T-helper 22 cell (primary cell): Measurements from ENCODE around the gene HSD11B2.
"Not testable (repeated sequence)": the region's sequence is repeated elsewhere in the genome, so short reads cannot be mapped to it uniquely, and the experiment has no call there.

Source experiments
- DNase-seq: peaks from one replicate; pipeline ENCODE4 v3.0.0-alpha.2; 2020; ENCODE audit warnings: low read depth

HSD11B2 gene

GRCh38 chr16:67415421-67415820 is 15.5 kb upstream of the HSD11B2 start:
- not testable (repeated sequence) for DNase-seq

- no peak for DNase-seq
Measured at GRCh38 chr16:67415872-67416793, 14.8 kb upstream of the HSD11B2 start, which contains the start of gene ZDHHC1. Gene ZDHHC1 (minus strand): TSS chr16:67416477. CDS start chr16:67407775, 8,702 bp downstream.

- no peak for DNase-seq
Measured at GRCh38 chr16:67417333-67418061, 13.4 kb upstream of the HSD11B2 start.

- no peak for DNase-seq
Measured at GRCh38 chr16:67419502-67419901, 11.4 kb upstream of the HSD11B2 start.

GRCh38 chr16:67419931-67420330 is 11.0 kb upstream of the HSD11B2 start:
- DNase-seq = no peak

- no peak for DNase-seq
Measured at GRCh38 chr16:67421030-67421429, 9.9 kb upstream of the HSD11B2 start.

- no peak for DNase-seq
Measured at GRCh38 chr16:67423015-67423414, 7.9 kb upstream of the HSD11B2 start.

GRCh38 chr16:67423611-67424260 is 7.2 kb upstream of the HSD11B2 start:
- DNase-seq = no peak

- no peak for DNase-seq
Measured at GRCh38 chr16:67424261-67424615, 6.7 kb upstream of the HSD11B2 start.

GRCh38 chr16:67425061-67425460 is 5.9 kb upstream of the HSD11B2 start:
- no peak for DNase-seq

- no peak for DNase-seq
Measured at GRCh38 chr16:67425580-67425979, 5.3 kb upstream of the HSD11B2 start.

GRCh38 chr16:67426022-67426421 is 4.9 kb upstream of the HSD11B2 start:
- DNase-seq = no peak

GRCh38 chr16:67426950-67427349 is 4.0 kb upstream of the HSD11B2 start:
- DNase-seq = no peak

- DNase-seq = no peak
Measured at GRCh38 chr16:67428146-67428731, 2.7 kb upstream of the HSD11B2 start.

- DNase-seq = no peak
Measured at GRCh38 chr16:67429053-67429798, 1.7 kb upstream of the HSD11B2 start.

GRCh38 chr16:67429799-67430503 is 970 bp upstream of the HSD11B2 start:
- no peak for DNase-seq

GRCh38 chr16:67430504-67430976 is 381 bp upstream of the HSD11B2 start:
- DNase-seq = no peak

GRCh38 chr16:67431775-67432505 is 1.0 kb downstream of the HSD11B2 start:
- DNase-seq = no peak

- DNase-seq = no peak
Measured at GRCh38 chr16:67432506-67432890, 1.6 kb downstream of the HSD11B2 start.

GRCh38 chr16:67433131-67433719 is 2.3 kb downstream of the HSD11B2 start:
- DNase-seq = no peak
